Hematopoietic multipotent progenitor cell (in vitro differentiated cells): ENCODE results near the gene SLC7A6. TPM values are rescaled to one million over a fixed set of nuclear protein-coding genes. Genes with fewer than 3 reads are reported as not detected.

ENCODE experiments used
- DNase-seq, 3 donors: peaks; one replicate each; pipeline ENCODE4 v3.0.0-alpha.2; 2011 to 2015; ENCODE audit warnings: low read depth in 2 of 3, low spot score in 2 of 3
- small RNA-seq: library from RNA; depleted of rRNA; stranded (forward); fragments of <200 nt; gene quantifications from one replicate; pipeline ENCODE3, GENCODE V24; 2012
- total RNA-seq: library from RNA; depleted of rRNA; stranded (reverse); fragments of >200 nt; gene quantifications from one replicate; pipeline ENCODE4 v1.2.3, GENCODE V29; 2012

The SLC7A6 gene
- total RNA-seq, 1 donor, result 41.2 TPM

DNA sequence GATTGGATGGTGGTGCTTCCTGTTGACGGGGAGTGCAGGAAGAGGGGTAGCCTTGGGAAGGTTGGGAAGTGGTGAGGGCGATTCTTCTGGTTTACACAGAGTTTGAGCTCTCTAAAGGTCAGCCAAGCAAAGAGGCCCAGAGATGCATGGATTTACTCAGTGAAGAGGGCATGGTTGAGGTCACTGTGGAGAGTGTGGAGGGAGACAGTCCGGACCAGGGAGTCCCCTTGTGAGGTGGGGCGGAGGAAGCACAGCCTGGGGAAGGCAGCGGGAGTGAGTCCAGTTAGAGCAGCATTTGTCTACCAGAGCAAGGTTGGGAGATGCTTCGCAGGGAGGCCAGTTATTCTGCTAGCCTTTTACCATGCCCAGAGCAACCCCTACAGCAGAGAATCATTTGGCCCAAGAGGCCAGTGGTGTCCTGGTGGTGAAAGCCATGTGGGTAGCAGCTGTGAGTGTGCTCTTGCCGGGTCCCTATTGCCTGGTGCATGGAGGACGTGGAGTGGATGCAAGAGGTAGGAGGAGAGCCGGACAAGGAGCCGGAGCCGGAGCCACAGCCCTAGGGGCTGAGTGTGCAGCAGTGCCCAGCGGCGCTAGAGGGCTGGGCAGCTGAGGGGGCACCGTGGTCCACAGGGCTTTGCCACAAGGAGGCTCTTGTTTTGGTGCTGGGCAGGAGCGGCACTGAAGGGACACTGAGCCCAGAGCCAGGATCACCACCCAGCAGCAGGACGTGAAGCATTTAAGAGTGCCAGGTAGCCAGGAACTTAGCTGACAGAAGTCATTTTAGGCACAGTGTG is 74.2 kb downstream of the SLC7A6 start:
- no peak for DNase-seq

DNA sequence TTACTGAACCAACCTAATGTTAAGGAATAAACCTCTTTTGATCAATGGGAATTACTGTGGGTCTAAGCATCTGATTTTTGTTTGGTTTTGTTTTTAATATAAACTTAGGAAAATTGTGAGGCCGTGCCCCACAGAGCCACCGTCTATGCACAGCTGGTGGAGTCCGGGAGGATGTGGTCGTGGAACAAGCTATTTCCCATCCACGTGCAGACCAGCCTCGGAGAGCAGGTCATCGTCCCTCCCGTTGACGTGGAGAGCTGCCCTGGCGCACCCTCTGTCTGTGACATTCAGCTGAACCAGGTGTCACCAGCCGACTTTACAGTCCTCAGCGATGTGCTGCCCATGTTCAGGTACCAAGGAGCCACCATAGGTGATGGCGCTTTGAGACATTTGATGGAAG is 74.9 kb downstream of the SLC7A6 start:
- no peak for DNase-seq

DNA sequence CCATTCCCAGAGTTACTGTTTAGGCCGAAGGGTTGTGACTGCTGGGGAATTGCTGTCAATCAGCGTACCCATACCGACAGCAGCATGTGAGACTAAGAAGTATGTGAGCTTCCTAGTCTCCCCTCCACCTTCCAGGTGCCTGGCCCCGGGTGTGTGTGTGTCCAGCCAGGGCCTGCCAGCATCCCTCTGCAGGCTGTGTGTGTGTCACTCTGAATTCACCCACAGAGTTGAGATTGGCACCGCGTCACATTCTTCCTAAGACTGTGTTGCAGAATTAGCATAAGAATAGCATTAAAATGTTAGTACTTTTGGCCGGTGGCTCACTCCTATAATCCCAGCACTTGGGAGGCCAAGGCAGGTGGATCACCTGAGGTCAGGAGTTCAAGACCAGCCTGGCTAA is 78.3 kb downstream of the SLC7A6 start:
- no peak for DNase-seq

DNA sequence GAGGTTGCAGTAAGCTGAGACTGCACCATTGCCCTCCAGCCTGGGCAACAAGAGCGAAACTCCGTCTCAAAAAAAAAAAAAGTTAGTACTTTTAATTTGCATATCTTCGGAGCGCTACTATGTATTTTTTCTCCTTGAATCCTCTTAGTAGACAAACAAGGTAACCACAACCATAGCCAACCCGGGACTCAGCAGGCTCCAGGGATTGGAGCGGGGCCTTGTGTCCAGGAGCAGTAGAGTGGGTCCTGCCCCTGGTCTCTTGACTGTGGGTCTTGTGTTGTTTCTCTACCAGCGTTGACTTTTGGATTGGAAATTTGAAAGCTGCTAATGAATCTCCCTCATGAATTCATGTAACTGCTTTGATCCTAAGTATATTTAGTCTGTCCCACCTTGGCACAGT is 78.8 kb downstream of the SLC7A6 start:
- no peak for DNase-seq

GRCh38 chr16:68344252-68344651 is 79.9 kb downstream of the SLC7A6 start:
- no peak for DNase-seq

DNA sequence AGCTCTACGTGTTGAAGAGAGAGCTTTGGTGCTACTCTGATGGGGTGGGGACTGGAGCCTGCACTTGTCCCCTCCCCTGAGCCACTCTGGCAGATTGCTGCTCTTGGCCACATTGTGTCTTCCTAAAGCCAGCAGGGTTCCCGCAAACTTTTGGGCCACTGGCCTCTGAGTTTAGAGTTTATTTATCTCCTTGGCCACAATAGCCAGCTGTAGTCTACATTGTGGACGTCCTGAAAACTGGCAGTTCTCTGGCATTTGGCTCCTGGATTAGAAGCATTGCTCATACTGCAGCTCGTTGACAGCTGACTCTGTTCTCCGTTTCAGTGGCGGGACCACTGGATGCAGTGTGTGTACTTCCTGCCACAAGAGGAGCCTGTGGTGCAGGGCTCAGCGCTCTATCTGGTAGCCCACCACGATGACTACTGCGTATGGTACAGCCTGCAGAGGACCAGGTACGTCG is 81.1 kb downstream of the SLC7A6 start:
- no peak for DNase-seq

GRCh38 chr16:68345958-68346635 is 81.8 kb downstream of the SLC7A6 start:
- DNase-seq, result no peak

DNA sequence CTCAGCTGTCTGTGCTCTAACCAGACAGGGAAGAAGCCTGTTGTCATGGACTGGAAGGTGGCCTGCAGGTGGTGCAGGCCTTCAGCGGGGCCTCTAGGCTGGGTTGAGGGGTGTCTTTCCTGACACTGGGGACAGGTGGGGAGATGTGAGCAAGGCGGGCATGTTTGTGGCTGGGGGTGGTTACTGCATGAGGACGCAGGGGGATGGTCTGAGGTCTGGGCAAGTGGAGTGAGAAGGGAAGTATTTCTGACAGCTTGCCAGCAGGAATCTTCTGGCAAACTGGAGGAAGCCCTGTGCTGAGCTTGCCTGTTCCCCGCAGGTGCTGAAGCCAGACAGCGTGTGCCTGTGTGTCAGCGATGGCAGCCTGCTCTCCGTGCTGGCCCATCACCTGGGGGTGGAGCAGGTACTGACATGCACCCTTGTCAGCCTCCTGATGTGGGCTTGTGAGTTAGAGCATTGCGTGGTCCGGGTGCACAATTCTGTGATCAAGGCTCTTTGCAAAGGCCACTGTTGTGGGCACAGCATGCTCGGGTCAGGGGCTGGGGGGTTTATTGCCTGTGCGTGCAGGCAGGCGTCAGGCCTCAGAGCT is 82.7 kb downstream of the SLC7A6 start:
- DNase-seq, result no peak

GRCh38 chr16:68347605-68348004 is 83.3 kb downstream of the SLC7A6 start:
- DNase-seq, result no peak

- DNase-seq, result no peak
These were observed 84.5 kb downstream of the SLC7A6 start for GRCh38 chr16:68348639-68349445.

DNA sequence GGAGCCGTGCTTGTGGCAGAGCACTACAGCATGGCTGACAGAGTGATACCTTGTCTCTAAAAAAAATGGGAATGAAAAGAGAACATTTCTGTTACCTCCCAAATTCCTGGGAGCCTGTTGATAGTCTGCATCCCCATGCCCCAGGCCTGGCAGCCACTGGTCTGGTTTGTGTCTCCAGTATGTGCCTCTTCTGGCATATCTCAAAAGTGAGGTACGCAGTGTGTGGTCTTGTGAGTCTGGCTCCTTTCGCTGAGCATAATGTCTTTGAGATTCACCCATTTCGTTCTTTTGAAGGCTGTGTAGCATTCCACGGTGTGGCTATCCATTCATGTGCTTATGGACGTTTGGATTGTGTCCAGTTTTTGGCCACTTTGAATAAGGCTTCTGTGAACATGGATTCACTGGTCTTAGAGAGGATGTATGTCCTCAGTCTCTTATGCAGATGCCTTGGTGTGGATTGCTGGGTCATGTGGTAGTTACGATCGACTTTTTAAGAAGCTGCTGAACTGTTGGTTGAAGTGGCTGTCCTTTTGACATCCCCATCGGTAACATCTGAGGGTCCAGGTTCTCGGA is 85.6 kb downstream of the SLC7A6 start:
- no peak for DNase-seq

- no peak for DNase-seq
These were observed 86.6 kb downstream of the SLC7A6 start for GRCh38 chr16:68350813-68351350.

Small RNAs within 50 kb of the gene (small RNA-seq; reads per million reads assigned to genes)
- gene RNU4-30P (0.34 reads per million), gene RNU6-1262P (not detected)

Other genes with a start within 250 kb of the SLC7A6 start
- under 0.01 TPM for gene DPEP2NB, start 248.6 kb upstream of the SLC7A6 start, total RNA-seq
- gene DDX28, start 241.3 kb upstream of the SLC7A6 start, total RNA-seq, result 32.6 TPM
- gene DUS2, start 241.2 kb upstream of the SLC7A6 start, total RNA-seq, result 15.1 TPM
- 52.2 TPM for gene NFATC3, start 179.2 kb upstream of the SLC7A6 start, total RNA-seq
- gene ESRP2, start 28.4 kb upstream of the SLC7A6 start, total RNA-seq, result 0.27 TPM
- gene PLA2G15, start 19.2 kb upstream of the SLC7A6 start, total RNA-seq, result 32.9 TPM
- 12.4 TPM for gene SLC7A6OS, start 46.4 kb downstream of the SLC7A6 start, total RNA-seq
- 85.9 TPM for gene PRMT7, start 46.5 kb downstream of the SLC7A6 start, total RNA-seq
- gene SMPD3, start 184.0 kb downstream of the SLC7A6 start, total RNA-seq, result 0.54 TPM